HUES64 (cell line): ENCODE data around the gene ACBD3.

Experiments used
- H3K27ac ChIP-seq: 2 replicates; pipeline ENCODE4 v1.7.0; 2013; ENCODE audit warnings: low read depth, low read length, inconsistent platforms
- H3K27me3 ChIP-seq: 2 replicates; pipeline ENCODE4 v1.6.1; 2013; ENCODE audit warnings: mild to moderate bottlenecking, low read length; ENCODE audit not compliant: insufficient read depth
- H3K36me3 ChIP-seq: 2 replicates; pipeline ENCODE4 v1.6.1; 2013; ENCODE audit warnings: mild to moderate bottlenecking, low read length; ENCODE audit not compliant: insufficient read depth
- H3K4me1 ChIP-seq: 2 replicates; pipeline ENCODE4 v1.6.1; 2013; ENCODE audit warnings: mild to moderate bottlenecking, low read length, moderate library complexity; ENCODE audit not compliant: insufficient read depth
- H3K4me3 ChIP-seq: 2 replicates; pipeline ENCODE4 v1.5.1; 2013; ENCODE audit warnings: mild to moderate bottlenecking, low read length, moderate library complexity
- H3K9ac ChIP-seq: 2 replicates; pipeline ENCODE4 v1.6.1; 2013; ENCODE audit warnings: mild to moderate bottlenecking, low read depth, low read length
- H3K9me3 ChIP-seq: 2 replicates; pipeline ENCODE4 v1.6.1; 2013; ENCODE audit warnings: low read depth, low read length; ENCODE audit not compliant: insufficient read depth
- WGBS: fragments of 150-250, 120-280 bp; methylation state at CpG from one replicate; pipeline ENCODE4 v1.1.7; 2013; ENCODE audit warnings: missing lambda C conversion rate; 5-methylcytosine and 5-hydroxymethylcytosine counted together

ACBD3 gene

GRCh38 chr1:226133504-226134123 lies 52.9 kb downstream of the ACBD3 start:
- Histone ChIP-seq H3K9ac (no peak overlapping the region), H3K4me1 (peaks cover 11% of the 10 kb centered on the region), H3K27ac (no peak overlapping the region), H3K27me3 (no peaks in the 10 kb centered on the region), H3K9me3 (no peaks in the 10 kb centered on the region), H3K4me3 (no peak overlapping the region), H3K36me3 (no peaks in the 10 kb centered on the region)
- WGBS: 88% methylated on average over 6 of the region's 6 CpGs

GRCh38 chr1:226132728-226133503 lies 53.6 kb downstream of the ACBD3 start:
- Histone ChIP-seq H3K27ac (no peak overlapping the region), H3K36me3 (no peaks in the 10 kb centered on the region), H3K9ac (no peak overlapping the region), H3K4me1 (peaks cover 13% of the 10 kb centered on the region), H3K9me3 (no peaks in the 10 kb centered on the region), H3K27me3 (no peaks in the 10 kb centered on the region), H3K4me3 (no peak overlapping the region)
- 86% methylated on average over 17 of the region's 17 CpGs for WGBS

- Histone ChIP-seq H3K36me3 (no peaks in the 10 kb centered on the region), H3K4me1 (peaks cover 19% of the 10 kb centered on the region), H3K27ac (no peak overlapping the region), H3K9ac (no peak overlapping the region), H3K4me3 (no peak overlapping the region), H3K27me3 (no peaks in the 10 kb centered on the region), H3K9me3 (no peaks in the 10 kb centered on the region)
- WGBS: 95% methylated on average over 5 of the region's 5 CpGs
Observed at GRCh38 chr1:226131639-226132038, 54.9 kb downstream of the ACBD3 start.

DNA sequence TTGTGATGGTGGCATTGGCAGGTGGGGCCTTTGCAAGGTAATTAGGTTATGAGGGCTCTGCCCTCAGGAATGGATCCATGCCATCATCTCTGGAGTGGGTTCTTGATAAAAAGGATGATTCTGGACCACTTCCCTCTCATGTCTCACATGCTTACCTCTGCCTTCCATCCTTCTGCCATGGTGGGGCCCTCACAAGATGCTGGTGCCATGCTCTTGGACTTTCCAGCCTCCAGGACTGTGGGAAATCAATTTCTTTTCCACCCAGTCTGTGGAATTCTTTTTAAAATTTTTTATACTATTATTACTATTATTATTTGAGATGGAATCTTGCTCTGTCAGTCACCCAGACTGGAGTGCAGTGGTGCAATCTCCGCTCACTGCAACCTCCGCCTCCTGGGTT lies 57.3 kb downstream of the ACBD3 start:
- no peak overlapping the region for H3K4me3 ChIP-seq
- H3K27ac ChIP-seq: no peak overlapping the region
- H3K36me3 ChIP-seq: no peaks in the 10 kb centered on the region
- peaks cover 8% of the 10 kb centered on the region; the same call in 1 of the 2 replicates for H3K4me1 ChIP-seq
- no peak overlapping the region for H3K9ac ChIP-seq
- no peaks in the 10 kb centered on the region for H3K9me3 ChIP-seq
- H3K27me3 ChIP-seq: no peaks in the 10 kb centered on the region
- WGBS: 96% methylated on average over 2 of the region's 2 CpGs

GRCh38 chr1:226128487-226129075 lies 58.0 kb downstream of the ACBD3 start:
- H3K4me3 ChIP-seq: no peak overlapping the region
- H3K4me1 ChIP-seq: peaks cover 8% of the 10 kb centered on the region; the same call in 1 of the 2 replicates
- H3K36me3 ChIP-seq: no peaks in the 10 kb centered on the region
- no peak overlapping the region for H3K9ac ChIP-seq
- H3K27me3 ChIP-seq: no peaks in the 10 kb centered on the region
- no peak overlapping the region for H3K27ac ChIP-seq
- H3K9me3 ChIP-seq: no peaks in the 10 kb centered on the region
- WGBS: 83% methylated on average over 8 of the region's 8 CpGs

GRCh38 chr1:226126824-226127569 lies 59.5 kb downstream of the ACBD3 start:
- H3K4me1 ChIP-seq: peaks cover 8% of the 10 kb centered on the region; the same call in 1 of the 2 replicates
- no peaks in the 10 kb centered on the region for H3K9me3 ChIP-seq
- no peaks in the 10 kb centered on the region for H3K36me3 ChIP-seq
- H3K4me3 ChIP-seq: no peak overlapping the region
- H3K27ac ChIP-seq: no peak overlapping the region
- WGBS: 87% methylated on average over 31 of the region's 31 CpGs
- no peak overlapping the region for H3K9ac ChIP-seq
- no peaks in the 10 kb centered on the region for H3K27me3 ChIP-seq

DNA sequence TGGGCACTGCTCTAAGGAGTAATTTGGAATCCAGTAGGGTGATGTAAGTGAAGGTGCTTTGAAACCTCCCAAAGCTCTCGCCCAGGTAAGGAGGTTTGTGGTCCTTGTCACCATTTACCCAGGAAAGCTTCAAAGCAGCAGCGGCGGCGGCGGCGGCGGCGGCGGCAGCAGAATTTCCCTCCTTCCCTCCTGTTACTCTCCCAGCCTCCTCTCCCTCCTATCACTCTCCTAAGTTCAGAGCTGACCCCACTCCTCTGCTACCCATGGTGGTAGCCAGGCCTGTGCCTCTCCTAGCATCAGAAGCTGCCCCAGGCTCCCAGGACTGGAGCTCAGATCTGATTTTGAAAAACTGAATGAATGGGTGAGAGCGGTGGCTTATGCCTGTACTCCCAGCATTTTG lies 60.7 kb downstream of the ACBD3 start:
- Histone ChIP-seq H3K4me1 (peaks cover 11% of the 10 kb centered on the region), H3K27me3 (peaks cover 4% of the 10 kb centered on the region), H3K36me3 (no peaks in the 10 kb centered on the region), H3K4me3 (no peak overlapping the region), H3K9ac (no peak overlapping the region), H3K27ac (no peak overlapping the region), H3K9me3 (no peaks in the 10 kb centered on the region)
- 97% methylated on average over 10 of the region's 10 CpGs for WGBS

- no peaks in the 10 kb centered on the region for H3K36me3 ChIP-seq
- H3K9ac ChIP-seq: no peak overlapping the region
- no peak overlapping the region for H3K27ac ChIP-seq
- no peaks in the 10 kb centered on the region for H3K9me3 ChIP-seq
- H3K4me3 ChIP-seq: no peak overlapping the region
- H3K4me1 ChIP-seq: peaks cover 14% of the 10 kb centered on the region
- WGBS: 13% methylated on average over 12 of the region's 12 CpGs
- H3K27me3 ChIP-seq: peaks cover 11% of the 10 kb centered on the region
Observed at GRCh38 chr1:226125097-226125630, 61.4 kb downstream of the ACBD3 start.

- Histone ChIP-seq H3K27ac (no peak overlapping the region), H3K4me1 (peaks cover 17% of the 10 kb centered on the region), H3K36me3 (no peaks in the 10 kb centered on the region), H3K27me3 (peaks cover 16% of the 10 kb centered on the region), H3K4me3 (no peak overlapping the region), H3K9me3 (no peaks in the 10 kb centered on the region), H3K9ac (no peak overlapping the region)
- WGBS: 86% methylated on average over 14 of the region's 14 CpGs
Observed at GRCh38 chr1:226123591-226124471, 62.7 kb downstream of the ACBD3 start.

- no peak overlapping the region for H3K4me3 ChIP-seq
Observed at GRCh38 chr1:226123212-226123560, 63.4 kb downstream of the ACBD3 start.

More at GRCh38 chr1:226123212-226123560, 63.4 kb downstream of the ACBD3 start:
- Histone ChIP-seq H3K9me3 (no peaks in the 10 kb centered on the region), H3K36me3 (no peaks in the 10 kb centered on the region), H3K4me1 (peaks cover 23% of the 10 kb centered on the region), H3K27me3 (peaks cover 18% of the 10 kb centered on the region), H3K9ac (no peak overlapping the region), H3K27ac (no peak overlapping the region)
- WGBS: 84% methylated on average over 4 of the region's 4 CpGs
